OCI-LY7 (cell line): ENCODE results near the gene BMPR1B. TPM values are rescaled to one million over a fixed set of nuclear protein-coding genes. Genes with fewer than 3 reads are reported as not detected.

Experiments used
- BruUV-seq: library from RNA; stranded (reverse); fragments of 400-500 nt; replicated peaks from 2 replicates; lab custom pipeline; 2021; lab: Mats Ljungman, UMichigan
- CTCF ChIA-PET: fragments of 300-600 bp; sonication (Branson Sonifier 250); formaldehyde crosslinking; loops from one replicate; lab custom pipeline; 2022; ENCODE audit warnings: antibody characterized with exemption; ENCODE audit not compliant: unreplicated experiment; lab: Charles Lee
- POLR2A ChIA-PET: fragments of 300-600 bp; sonication (Branson Sonifier 250); formaldehyde crosslinking; loops from one replicate; lab custom pipeline; 2022; ENCODE audit warnings: antibody characterized with exemption; lab: Charles Lee
- DNase-seq: peaks from one replicate; pipeline ENCODE4 v3.0.0-alpha.2; 2015; ENCODE audit warnings: low spot score
- H2AFZ ChIP-seq: fragments of 200-600 bp; sonication (generic), shearing (Covaris generic); 2 replicates; pipeline ENCODE4 v1.6.1; 2014; ENCODE audit warnings: mild to moderate bottlenecking, antibody characterized with exemption, low read length, moderate library complexity
- H3K27ac ChIP-seq: fragments of 200-600 bp; sonication (generic); 2 replicates; pipeline ENCODE4 v1.5.1; 2014; ENCODE audit warnings: mixed run types, low read depth, mild to moderate bottlenecking, moderate library complexity, low read length, inconsistent platforms; ENCODE audit not compliant: poor library complexity, severe bottlenecking
- H3K36me3 ChIP-seq: fragments of 200-600 bp; sonication (generic); 2 replicates; pipeline ENCODE4 v1.6.1; 2014; ENCODE audit warnings: mild to moderate bottlenecking, antibody characterized with exemption, low read length, moderate library complexity, mixed read lengths; ENCODE audit not compliant: insufficient read depth
- H3K4me1 ChIP-seq: fragments of 200-600 bp; sonication (generic); 2 replicates; pipeline ENCODE4 v1.5.1; 2014; ENCODE audit warnings: mild to moderate bottlenecking, low read length; ENCODE audit not compliant: insufficient read depth, poor library complexity, severe bottlenecking
- H3K4me2 ChIP-seq: fragments of 200-600 bp; sonication (generic); 2 replicates; pipeline ENCODE4 v1.6.1; 2014; ENCODE audit warnings: mild to moderate bottlenecking, low read length
- H3K4me3 ChIP-seq: fragments of 200-600 bp; sonication (generic); 2 replicates; pipeline ENCODE4 v1.5.1; 2014; ENCODE audit warnings: mild to moderate bottlenecking, low read depth, low read length; ENCODE audit not compliant: poor library complexity, severe bottlenecking
- H3K79me2 ChIP-seq: fragments of 200-600 bp; sonication (generic); 2 replicates; pipeline ENCODE4 v1.6.1; 2016; ENCODE audit warnings: low read depth, mild to moderate bottlenecking, low read length, moderate library complexity, mixed read lengths; ENCODE audit not compliant: insufficient read depth
- H3K9me2 ChIP-seq: fragments of 200-600 bp; sonication (generic); 2 replicates; pipeline ENCODE4 v1.6.1; 2016; ENCODE audit warnings: mild to moderate bottlenecking, low read length, mixed read lengths; ENCODE audit not compliant: insufficient read depth
- H3K9me3 ChIP-seq: fragments of 200-600 bp; sonication (generic); 2 replicates; pipeline ENCODE4 v1.6.1; 2014; ENCODE audit warnings: mild to moderate bottlenecking, mixed run types, low read length, mixed read lengths
- H4K20me1 ChIP-seq: fragments of 200-600 bp; sonication (generic); 2 replicates; pipeline ENCODE4 v1.6.1; 2014; ENCODE audit warnings: mild to moderate bottlenecking, antibody characterized with exemption, low read length, moderate library complexity, mixed read lengths; ENCODE audit not compliant: insufficient read depth
- CTCF ChIP-seq: fragments of 200-600 bp; sonication (generic); conservative IDR thresholded peaks from 2 replicates; pipeline ENCODE4 v1.5.1; 2014; ENCODE audit warnings: mild to moderate bottlenecking, antibody characterized with exemption, low read length, moderate library complexity, mixed read lengths
- EZH2phosphoT487 ChIP-seq: fragments of 200-600 bp; sonication (generic); IDR thresholded peaks from 2 replicates; pipeline ENCODE4 v1.6.1; 2018; ENCODE audit warnings: low read depth, borderline replicate concordance, mild to moderate bottlenecking, mixed run types, antibody characterized with exemption, low read length, moderate library complexity, mixed read lengths
- intact Hi-C: fragments of 100-400 bp; cut with micrococcal nuclease; formaldehyde crosslinking; loops from one replicate; pipeline ENCODE4 v1.10.0; 2022; ENCODE audit not compliant: unreplicated experiment
- total RNA-seq, 2 experiments: library from RNA; depleted of rRNA in 1 of 2; stranded (reverse); fragments of >200 nt in 1 of 2; shearing (Covaris generic) in 1 of 2; gene quantifications; 2 replicates each; pipeline ENCODE4 v1.2.3, GENCODE V29; 2014 to 2022

The BMPR1B gene
- total RNA-seq, 2 experiments from 2014 or later: not detected

- Histone ChIP-seq H3K79me2 (no peaks in the 10 kb centered on the region), H4K20me1 (no peaks in the 10 kb centered on the region), H3K4me1 (no peaks in the 10 kb centered on the region), H2AFZ (no peak overlapping the region), H3K36me3 (no peaks in the 10 kb centered on the region), H3K4me3 (no peak overlapping the region), H3K27ac (no peak overlapping the region), H3K9me3 (no peaks in the 10 kb centered on the region), H3K4me2 (no peak overlapping the region), H3K9me2 (no peaks in the 10 kb centered on the region)
- no peak for DNase-seq
- CTCF ChIA-PET: no interaction called here
- no peak for TF ChIP-seq CTCF
- TF ChIP-seq EZH2phosphoT487: no peak
- POLR2A ChIA-PET: no interaction called here
- BruUV-seq: no TSS peak
- intact Hi-C loops: no loop called here
These were observed 33.9 kb downstream of the BMPR1B start for GRCh38 chr4:94791701-94792100.

GRCh38 chr4:94798808-94799207, 41.1 kb downstream of the BMPR1B start:
- Histone ChIP-seq H3K4me3 (no peak overlapping the region), H3K36me3 (no peaks in the 10 kb centered on the region), H3K9me3 (no peaks in the 10 kb centered on the region), H3K4me2 (no peak overlapping the region), H3K79me2 (no peaks in the 10 kb centered on the region), H3K4me1 (no peaks in the 10 kb centered on the region), H3K9me2 (no peaks in the 10 kb centered on the region), H3K27ac (no peak overlapping the region), H2AFZ (no peak overlapping the region), H4K20me1 (no peaks in the 10 kb centered on the region)
- ChIA-PET POLR2A (no interaction called here), CTCF (no interaction called here)
- no peak for DNase-seq
- intact Hi-C loops: no loop called here
- TF ChIP-seq CTCF (no peak), EZH2phosphoT487 (no peak)
- no TSS peak for BruUV-seq

- POLR2A ChIA-PET: no interaction called here
These were observed 43.3 kb downstream of the BMPR1B start for GRCh38 chr4:94801016-94801415.

More at GRCh38 chr4:94801016-94801415, 43.3 kb downstream of the BMPR1B start:
- Histone ChIP-seq H2AFZ (no peak overlapping the region), H3K36me3 (no peaks in the 10 kb centered on the region), H3K9me2 (no peaks in the 10 kb centered on the region), H3K9me3 (no peaks in the 10 kb centered on the region), H3K4me1 (no peaks in the 10 kb centered on the region), H3K4me2 (no peak overlapping the region), H4K20me1 (no peaks in the 10 kb centered on the region), H3K27ac (no peak overlapping the region), H3K4me3 (no peak overlapping the region), H3K79me2 (no peaks in the 10 kb centered on the region)
- no TSS peak for BruUV-seq
- no peak for DNase-seq
- CTCF ChIA-PET: no interaction called here
- intact Hi-C loops: no loop called here
- TF ChIP-seq CTCF: no peak
- TF ChIP-seq EZH2phosphoT487: no peak
